Activated CD8-positive, alpha-beta memory T cell treated with anti-CD3 and anti-CD28 coated beads, Interleukin-2, amount 10 ng/mL, durations not matched to agents 7 days and 5 days (primary cell): Measurements from ENCODE around the gene PLEKHO1. TPM values are rescaled to one million over a fixed set of nuclear protein-coding genes. Genes with fewer than 3 reads are reported as not detected.
"Not testable (repeated sequence)": the region's sequence is repeated elsewhere in the genome, so short reads cannot be mapped to it uniquely, and the experiment has no call there.

Experiments
- ATAC-seq: fragments of 150-1000 bp; cut with Tn5 transposase; one replicate; pipeline ENCODE4 v1.10.0; 2021; ENCODE audit warnings: moderate library complexity
- CTCF ChIA-PET: fragments of 350-600 bp; sonication (Branson Sonifier 250); formaldehyde crosslinking; loops from one replicate; lab custom pipeline; 2021; ENCODE audit warnings: antibody characterized with exemption; lab: Charles Lee
- DNase-seq: peaks from one replicate; pipeline ENCODE4 v3.0.0-alpha.2; 2020
- H3K27ac Mint-ChIP-seq: one replicate; pipeline ENCODE4 v1.8.0; 2021; ENCODE audit warnings: mild to moderate bottlenecking, mixed read lengths
- H3K27me3 Mint-ChIP-seq: one replicate; pipeline ENCODE4 v1.8.0; 2021; ENCODE audit warnings: mixed read lengths
- H3K36me3 Mint-ChIP-seq: one replicate; pipeline ENCODE4 v1.8.0; 2021; ENCODE audit warnings: mild to moderate bottlenecking, mixed read lengths
- H3K4me1 Mint-ChIP-seq: one replicate; pipeline ENCODE4 v1.8.0; 2021; ENCODE audit warnings: mixed read lengths
- H3K4me3 Mint-ChIP-seq: one replicate; pipeline ENCODE4 v1.8.0; 2021; ENCODE audit warnings: mild to moderate bottlenecking, moderate library complexity, mixed read lengths
- H3K9me3 Mint-ChIP-seq: one replicate; pipeline ENCODE4 v1.8.0; 2022; ENCODE audit warnings: low read depth, mixed read lengths
- total RNA-seq, 2 experiments: library from RNA; stranded (reverse); gene quantifications; one replicate each; pipeline ENCODE4 v1.2.3, GENCODE V29; 2021

Gene PLEKHO1
- total RNA-seq, 2 experiments from 2014 or later: 98.2 to 128 TPM

GRCh38 chr1:150165622-150166612, 16.2 kb downstream of the PLEKHO1 start:
- ATAC-seq: no peak
- Mint-ChIP-seq H3K36me3 (peaks cover 2% of the 10 kb centered on the region), H3K4me3 (no peak overlapping the region), H3K9me3 (no peaks in the 10 kb centered on the region), H3K27me3 (no peaks in the 10 kb centered on the region), H3K4me1 (peaks cover 44% of the 10 kb centered on the region), H3K27ac (no peak overlapping the region)
- peak; percentile 70 for DNase-seq
- CTCF ChIA-PET: interaction anchor here (0.8 to 26.8 kb wide), 22 partner anchors 9 to 204 kb away, joined by 3 to 424 read pairs (median 4); partner anchors contain the start of genes PLEKHO1 and VPS45

DNA sequence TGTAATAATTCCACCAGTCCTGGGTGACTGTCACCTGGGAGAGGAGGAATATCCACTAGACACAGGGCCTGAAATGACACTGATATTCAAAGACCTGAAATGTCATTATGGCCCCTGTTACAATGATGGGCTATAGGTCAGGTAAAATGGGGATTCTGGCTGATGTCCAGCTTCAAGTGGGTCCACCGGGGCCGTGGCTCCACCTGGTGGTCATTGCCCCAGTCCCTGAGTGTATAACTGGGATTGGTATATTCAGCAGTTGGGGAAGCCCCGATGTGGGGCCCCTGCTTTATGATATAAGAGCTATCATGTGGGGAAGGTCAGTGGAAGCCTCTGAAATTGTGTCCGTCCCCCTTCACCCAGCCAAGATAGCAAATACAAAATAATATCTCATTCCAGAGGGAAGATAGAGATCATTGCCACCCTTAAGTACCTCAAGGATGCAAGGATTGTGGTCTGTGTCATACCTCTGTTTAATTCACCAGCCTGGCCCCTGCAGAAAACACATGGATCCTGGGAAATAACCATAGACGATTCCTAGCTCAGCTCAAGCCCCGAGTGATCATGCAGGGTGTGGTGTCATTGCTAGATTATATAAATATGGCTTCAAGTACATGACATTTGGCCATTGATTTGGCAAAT, 19.4 kb downstream of the PLEKHO1 start:
- Mint-ChIP-seq H3K36me3 (no peaks in the 10 kb centered on the region), H3K4me3 (no peak overlapping the region), H3K27ac (no peak overlapping the region), H3K27me3 (no peaks in the 10 kb centered on the region), H3K4me1 (peaks cover 19% of the 10 kb centered on the region), H3K9me3 (no peaks in the 10 kb centered on the region)
- peak; percentile 76 for DNase-seq
- CTCF ChIA-PET: interaction anchor here (0.6 to 26.8 kb wide), 22 partner anchors 8 to 281 kb away, joined by 3 to 424 read pairs (median 4); partner anchors contain the start of gene VPS45
- ATAC-seq: peak; percentile 70

GRCh38 chr1:150171801-150172200, 22.1 kb downstream of the PLEKHO1 start:
- H3K4me3 Mint-ChIP-seq: no peak overlapping the region
- DNase-seq (no peak), ATAC-seq (no peak)
- CTCF ChIA-PET: interaction anchor here (1.1 to 26.8 kb wide), 2 partner anchors 100 to 210 kb away, joined by 3 to 424 read pairs; partner anchors contain the start of gene VPS45
- no peak overlapping the region for H3K27ac Mint-ChIP-seq
- H3K4me1 Mint-ChIP-seq: peaks cover 2% of the 10 kb centered on the region
- H3K9me3 Mint-ChIP-seq: no peaks in the 10 kb centered on the region
- no peaks in the 10 kb centered on the region for H3K36me3 Mint-ChIP-seq
- no peaks in the 10 kb centered on the region for H3K27me3 Mint-ChIP-seq

DNA sequence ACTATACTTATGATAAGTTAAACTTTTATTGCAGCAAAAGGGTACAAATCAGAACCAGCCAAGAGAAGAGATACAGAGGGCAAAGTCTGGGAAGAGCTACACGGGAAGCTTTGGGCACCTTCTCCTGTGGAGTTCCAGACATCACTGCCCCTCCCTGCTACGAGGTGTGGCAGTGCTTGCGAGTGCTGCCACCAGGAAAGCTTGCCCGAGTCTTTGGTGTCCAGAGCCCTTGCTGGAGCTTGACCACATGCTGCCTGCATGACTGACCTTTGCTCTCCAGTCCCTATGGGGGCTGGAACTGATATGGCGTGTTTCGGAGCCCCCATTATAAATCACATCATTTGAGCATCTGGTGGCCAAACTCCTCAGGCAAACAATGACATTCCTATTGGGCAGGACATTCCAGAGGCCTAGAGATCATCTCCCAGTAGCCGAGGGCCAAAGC, 23.4 kb downstream of the PLEKHO1 start:
- Mint-ChIP-seq H3K4me3 (no peak overlapping the region), H3K36me3 (no peaks in the 10 kb centered on the region), H3K9me3 (no peaks in the 10 kb centered on the region), H3K27me3 (no peaks in the 10 kb centered on the region), H3K4me1 (peaks cover 2% of the 10 kb centered on the region), H3K27ac (no peak overlapping the region)
- DNase-seq (no peak), ATAC-seq (no peak)
- CTCF ChIA-PET: interaction anchor here (1.1 to 26.8 kb wide), 3 partner anchors 14 to 102 kb away, joined by 3 to 424 read pairs (median 20); partner anchors contain the start of gene VPS45

GRCh38 chr1:150176593-150176992, 26.9 kb downstream of the PLEKHO1 start:
- CTCF ChIA-PET: interaction anchor here (0.6 to 5.9 kb wide), 3 partner anchors 8 to 11 kb away, joined by 4 to 20 read pairs (median 8); no protein-coding TSS in a partner anchor
- no peak overlapping the region for H3K4me3 Mint-ChIP-seq
- DNase-seq: no peak
- H3K9me3 Mint-ChIP-seq: no peaks in the 10 kb centered on the region
- no peak overlapping the region for H3K27ac Mint-ChIP-seq
- no peaks in the 10 kb centered on the region for H3K36me3 Mint-ChIP-seq
- no peak for ATAC-seq
- H3K4me1 Mint-ChIP-seq: peaks cover 2% of the 10 kb centered on the region
- no peaks in the 10 kb centered on the region for H3K27me3 Mint-ChIP-seq

- CTCF ChIA-PET: interaction anchor here (0.9 to 2.8 kb wide), 5 partner anchors 8 to 216 kb away, joined by 3 to 8 read pairs (median 4); no protein-coding TSS in a partner anchor
- Mint-ChIP-seq H3K4me1 (peaks cover 6% of the 10 kb centered on the region), H3K27ac (no peak overlapping the region), H3K36me3 (no peaks in the 10 kb centered on the region), H3K27me3 (no peaks in the 10 kb centered on the region), H3K9me3 (no peaks in the 10 kb centered on the region), H3K4me3 (no peak overlapping the region)
- DNase-seq (no peak), ATAC-seq (no peak)
Observed at GRCh38 chr1:150178548-150178947, 28.8 kb downstream of the PLEKHO1 start.

DNA sequence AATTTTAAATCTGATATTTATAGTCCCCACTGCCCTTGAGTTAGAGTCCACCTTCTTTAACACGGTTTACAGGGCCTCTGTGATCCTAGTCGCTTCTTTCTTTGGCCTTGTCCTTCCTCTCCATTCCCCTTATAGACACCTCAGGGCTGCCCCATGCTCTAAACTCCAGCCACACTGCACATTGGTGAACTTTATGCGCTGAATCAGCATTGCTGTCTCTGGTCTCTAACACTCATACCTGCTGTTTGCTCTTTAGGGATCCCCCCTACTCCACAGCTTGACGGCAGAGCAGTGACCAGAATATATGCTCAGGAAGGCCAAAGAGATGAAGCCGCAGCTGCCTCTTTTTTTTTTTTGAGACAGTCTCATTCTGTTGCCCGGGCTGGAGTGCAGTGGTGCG, 30.2 kb downstream of the PLEKHO1 start:
- DNase-seq (no peak), ATAC-seq (no peak)
- Mint-ChIP-seq H3K4me1 (peaks cover 6% of the 10 kb centered on the region), H3K27me3 (no peaks in the 10 kb centered on the region), H3K4me3 (no peak overlapping the region), H3K27ac (no peak overlapping the region), H3K9me3 (no peaks in the 10 kb centered on the region), H3K36me3 (no peaks in the 10 kb centered on the region)
- CTCF ChIA-PET: interaction anchor here (1.3 kb wide), 1 partner anchor 218 kb away, joined by 4 read pairs; no protein-coding TSS in a partner anchor

DNA sequence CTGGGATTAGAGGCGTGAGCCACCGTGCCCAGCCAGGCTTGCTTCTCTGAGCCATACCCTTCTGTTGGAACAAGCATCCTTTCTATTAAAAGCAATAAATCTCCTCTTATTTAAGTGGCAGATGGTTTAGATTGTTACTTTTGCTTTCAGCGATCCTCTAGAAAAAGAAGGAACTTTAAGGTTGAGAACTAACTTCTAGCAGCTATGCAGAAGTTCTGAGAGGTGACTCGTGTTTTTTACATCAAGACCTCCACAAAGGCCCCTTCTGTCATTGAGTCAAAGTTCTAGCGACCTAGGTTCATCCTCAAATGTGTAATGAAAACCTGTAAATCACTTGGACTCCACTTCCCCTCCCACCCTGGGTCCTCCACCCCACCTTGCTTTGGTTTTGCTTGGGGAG, 30.8 kb downstream of the PLEKHO1 start:
- Mint-ChIP-seq H3K4me1 (peaks cover 6% of the 10 kb centered on the region), H3K9me3 (no peaks in the 10 kb centered on the region), H3K4me3 (no peak overlapping the region), H3K27me3 (no peaks in the 10 kb centered on the region), H3K27ac (no peak overlapping the region), H3K36me3 (no peaks in the 10 kb centered on the region)
- ATAC-seq: no peak
- DNase-seq: no peak
- CTCF ChIA-PET: interaction anchor here (1.9 kb wide), 1 partner anchor 22 kb away, joined by 5 read pairs; no protein-coding TSS in a partner anchor

DNA sequence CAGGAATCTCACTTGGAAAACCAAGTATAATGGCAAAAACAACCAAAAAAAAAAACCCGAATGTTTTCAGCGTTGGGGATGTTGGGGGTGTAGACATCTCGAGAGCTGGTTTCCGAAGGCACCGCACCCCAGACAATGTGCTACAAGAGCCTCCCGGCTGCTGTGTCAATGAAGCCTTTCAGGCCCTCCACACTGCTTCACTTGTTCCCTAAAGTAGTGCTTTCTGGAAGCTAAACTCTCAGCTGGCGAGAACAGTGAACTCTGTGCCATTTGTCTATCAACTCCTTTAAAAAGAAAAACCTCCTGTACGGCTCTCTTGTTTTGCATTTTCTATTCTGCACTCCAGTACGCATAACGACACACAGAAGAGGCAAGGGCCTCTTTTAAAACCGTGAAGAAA, 32.5 kb downstream of the PLEKHO1 start:
- Mint-ChIP-seq H3K4me1 (peaks cover 13% of the 10 kb centered on the region), H3K9me3 (no peaks in the 10 kb centered on the region), H3K4me3 (no peak overlapping the region), H3K27me3 (no peaks in the 10 kb centered on the region), H3K36me3 (no peaks in the 10 kb centered on the region), H3K27ac (no peak overlapping the region)
- CTCF ChIA-PET: interaction anchor here (1.9 to 2.0 kb wide), 2 partner anchors 23 to 108 kb away, joined by 5 to 8 read pairs; no protein-coding TSS in a partner anchor
- no peak for DNase-seq
- no peak for ATAC-seq

DNA sequence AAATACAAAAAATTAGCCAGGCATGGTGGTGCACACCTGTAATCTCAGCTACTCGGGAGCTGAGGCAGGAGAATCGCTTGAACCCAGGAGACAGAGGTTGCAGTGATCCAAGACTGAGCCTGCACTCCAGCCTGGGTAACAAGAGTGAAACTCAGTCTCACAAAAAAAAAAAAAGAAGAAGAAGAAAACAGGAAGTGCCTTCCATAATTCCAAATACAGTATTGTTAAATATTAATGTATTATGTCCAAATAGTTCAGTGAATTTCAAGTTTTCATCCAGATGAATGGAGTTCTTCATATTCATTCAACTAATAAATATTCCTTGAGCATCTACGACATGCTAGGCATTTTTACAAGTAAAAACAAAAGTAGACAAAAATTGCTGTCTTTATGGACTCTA, 33.3 kb downstream of the PLEKHO1 start:
- DNase-seq (no peak), ATAC-seq (no peak)
- Mint-ChIP-seq H3K27ac (no peak overlapping the region), H3K36me3 (no peaks in the 10 kb centered on the region), H3K9me3 (no peaks in the 10 kb centered on the region), H3K27me3 (peaks cover 4% of the 10 kb centered on the region), H3K4me3 (no peak overlapping the region), H3K4me1 (peaks cover 20% of the 10 kb centered on the region)
- CTCF ChIA-PET: interaction anchor here (1.2 to 1.6 kb wide), 2 partner anchors 17 to 111 kb away, joined by 3 to 5 read pairs; no protein-coding TSS in a partner anchor

DNA sequence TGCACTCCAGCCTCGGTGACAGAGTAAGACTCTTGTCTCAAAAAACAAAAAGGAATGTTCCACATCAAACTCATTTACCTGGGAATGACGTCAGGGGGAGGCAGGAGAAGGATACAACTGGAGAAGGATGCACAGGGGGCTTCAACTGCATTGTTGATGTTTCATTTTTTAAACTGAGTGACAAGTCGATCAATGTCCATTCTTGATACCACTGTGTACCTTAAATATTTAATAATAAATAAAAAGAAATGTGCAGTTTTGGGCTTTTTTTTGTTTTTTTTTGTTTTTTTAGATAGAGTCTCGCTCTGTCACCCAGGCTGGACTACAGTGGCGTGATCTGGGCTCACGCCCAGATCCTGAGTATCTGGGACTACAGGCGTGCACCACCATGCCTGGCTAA, 35.8 kb downstream of the PLEKHO1 start:
- DNase-seq (no peak), ATAC-seq (no peak)
- peaks cover 20% of the 10 kb centered on the region for H3K4me1 Mint-ChIP-seq
- CTCF ChIA-PET: interaction anchor here (1.1 to 3.2 kb wide), 4 partner anchors 17 to 187 kb away, joined by 3 to 80 read pairs (median 11); no protein-coding TSS in a partner anchor
- peaks cover 4% of the 10 kb centered on the region for H3K27me3 Mint-ChIP-seq
- no peaks in the 10 kb centered on the region for H3K36me3 Mint-ChIP-seq
- no peaks in the 10 kb centered on the region for H3K9me3 Mint-ChIP-seq
- no peak overlapping the region for H3K4me3 Mint-ChIP-seq
- no peak overlapping the region for H3K27ac Mint-ChIP-seq

DNA sequence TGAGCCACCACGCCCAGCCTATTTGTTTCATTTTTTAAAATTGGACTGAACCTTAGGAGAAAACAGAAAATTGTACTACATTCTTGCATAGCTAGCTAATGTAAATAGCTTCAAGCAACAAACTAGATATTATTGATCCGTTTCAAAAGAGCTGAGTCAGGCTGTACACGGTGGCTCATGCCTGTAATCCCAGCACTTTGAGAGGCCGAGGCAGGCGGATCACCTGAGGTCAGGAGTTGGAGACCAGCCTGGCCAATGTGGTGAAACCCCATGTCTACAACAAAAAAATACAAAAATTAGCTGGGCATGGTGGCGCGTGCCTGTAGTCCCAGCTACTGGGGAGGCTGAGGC, 36.7 kb downstream of the PLEKHO1 start:
- peaks cover 20% of the 10 kb centered on the region for H3K4me1 Mint-ChIP-seq
- not testable (repeated sequence) for H3K4me3 Mint-ChIP-seq, H3K27ac Mint-ChIP-seq, ATAC-seq, DNase-seq, H3K9me3 Mint-ChIP-seq, H3K36me3 Mint-ChIP-seq, H3K27me3 Mint-ChIP-seq
- CTCF ChIA-PET: interaction anchor here (0.7 to 3.2 kb wide), 41 partner anchors 8 to 295 kb away, joined by 3 to 80 read pairs (median 5); partner anchors contain the start of genes OTUD7B and PLEKHO1
